HL-60/S4 (cell line): Measurements from ENCODE around the gene SCLT1.
"Not testable (repeated sequence)": the region's sequence is repeated elsewhere in the genome, so short reads cannot be mapped to it uniquely, and the experiment has no call there.

Source experiments
- in situ Hi-C: fragments of 300-500 bp; cut with MboI; formaldehyde crosslinking; loops from 2 replicates; pipeline ENCODE4 v1.14.3; 2022; ENCODE audit warnings: low sequenced_read_pairs

Gene SCLT1

GRCh38 chr4:129077326-129077725 lies 16.0 kb downstream of the SCLT1 start:
- in situ Hi-C loops, result no loop called here

GRCh38 chr4:129069537-129069936 lies 23.8 kb downstream of the SCLT1 start:
- in situ Hi-C loops, result not testable (repeated sequence)

- in situ Hi-C loops, result no loop called here
These were observed 28.6 kb downstream of the SCLT1 start for GRCh38 chr4:129064717-129065116.

GRCh38 chr4:129063640-129064039 lies 29.7 kb downstream of the SCLT1 start:
- in situ Hi-C loops, result no loop called here

GRCh38 chr4:129062580-129062979 lies 30.8 kb downstream of the SCLT1 start:
- in situ Hi-C loops, result no loop called here

GRCh38 chr4:129059028-129059427 lies 34.3 kb downstream of the SCLT1 start:
- in situ Hi-C loops, result no loop called here

- in situ Hi-C loops, result no loop called here
These were observed 47.0 kb downstream of the SCLT1 start for GRCh38 chr4:129046055-129046959.

GRCh38 chr4:129043523-129043922 lies 49.8 kb downstream of the SCLT1 start:
- in situ Hi-C loops, result no loop called here

GRCh38 chr4:129040471-129040870 lies 52.9 kb downstream of the SCLT1 start:
- in situ Hi-C loops, result no loop called here

GRCh38 chr4:129037093-129037492 lies 56.2 kb downstream of the SCLT1 start:
- in situ Hi-C loops, result no loop called here

- in situ Hi-C loops, result no loop called here
These were observed 78.5 kb downstream of the SCLT1 start for GRCh38 chr4:129014566-129015509.

GRCh38 chr4:129008096-129008495 lies 85.2 kb downstream of the SCLT1 start:
- in situ Hi-C loops, result no loop called here

- in situ Hi-C loops, result no loop called here
These were observed 106.4 kb downstream of the SCLT1 start for GRCh38 chr4:128986908-128987307.

GRCh38 chr4:128986019-128986418 lies 107.3 kb downstream of the SCLT1 start:
- in situ Hi-C loops, result no loop called here

GRCh38 chr4:128983771-128984485 lies 109.4 kb downstream of the SCLT1 start:
- in situ Hi-C loops, result no loop called here

GRCh38 chr4:128981377-128981776 lies 112.0 kb downstream of the SCLT1 start:
- in situ Hi-C loops, result no loop called here

GRCh38 chr4:128980816-128981326 lies 112.5 kb downstream of the SCLT1 start:
- in situ Hi-C loops, result no loop called here

GRCh38 chr4:128979934-128980333 lies 113.4 kb downstream of the SCLT1 start:
- in situ Hi-C loops, result no loop called here

GRCh38 chr4:128978985-128979384 lies 114.4 kb downstream of the SCLT1 start:
- in situ Hi-C loops, result no loop called here

GRCh38 chr4:128974136-128974581 lies 119.2 kb downstream of the SCLT1 start:
- in situ Hi-C loops, result no loop called here

GRCh38 chr4:128973384-128973783 lies 120.0 kb downstream of the SCLT1 start:
- in situ Hi-C loops, result no loop called here
